Measurements from ENCODE around the gene PGA5.

The PGA5 gene

DNA sequence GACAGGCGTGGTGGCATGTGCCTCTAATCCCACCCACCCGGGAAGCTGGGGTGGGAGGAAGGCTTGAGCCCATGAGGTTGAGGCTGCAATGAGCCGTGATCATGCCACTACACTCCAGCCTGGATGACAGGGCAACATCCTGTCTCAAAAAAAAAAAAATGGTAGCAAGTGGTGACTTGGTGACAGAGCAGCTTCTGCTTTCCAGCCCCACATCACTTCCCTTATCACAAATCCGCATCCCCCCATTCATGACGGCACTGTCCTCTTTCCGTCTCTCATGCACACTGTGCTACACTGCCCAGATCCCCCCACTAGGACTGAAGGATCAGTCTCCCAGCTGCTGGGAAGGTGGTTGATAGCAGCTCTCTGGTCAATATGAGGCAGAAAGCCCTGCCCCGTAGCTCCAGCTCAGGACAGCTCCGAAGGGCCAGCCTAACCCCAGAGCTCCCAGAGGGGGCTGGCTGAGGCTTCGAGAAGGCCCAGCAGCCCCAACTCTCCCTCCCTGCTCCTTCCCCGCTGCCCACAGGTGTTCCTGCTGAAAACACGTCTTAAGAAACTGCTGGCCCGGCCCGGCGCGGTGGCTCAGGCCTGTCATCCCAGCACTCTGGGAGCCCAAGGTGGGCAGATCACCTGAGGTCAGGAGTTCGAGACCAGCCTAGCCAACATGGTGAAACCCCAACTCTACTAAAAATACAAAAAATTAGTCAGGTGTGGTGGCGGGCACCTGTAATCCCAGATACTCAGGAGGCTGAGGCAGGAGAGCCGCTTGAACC lies 15.9 kb downstream of the PGA5 start:
- in situ Hi-C loops (cut with MboI; ENCODE audit: low sequenced_read_pairs, unreplicated experiment), result no loop called here
- TF ChIP-seq, protein P1, sequence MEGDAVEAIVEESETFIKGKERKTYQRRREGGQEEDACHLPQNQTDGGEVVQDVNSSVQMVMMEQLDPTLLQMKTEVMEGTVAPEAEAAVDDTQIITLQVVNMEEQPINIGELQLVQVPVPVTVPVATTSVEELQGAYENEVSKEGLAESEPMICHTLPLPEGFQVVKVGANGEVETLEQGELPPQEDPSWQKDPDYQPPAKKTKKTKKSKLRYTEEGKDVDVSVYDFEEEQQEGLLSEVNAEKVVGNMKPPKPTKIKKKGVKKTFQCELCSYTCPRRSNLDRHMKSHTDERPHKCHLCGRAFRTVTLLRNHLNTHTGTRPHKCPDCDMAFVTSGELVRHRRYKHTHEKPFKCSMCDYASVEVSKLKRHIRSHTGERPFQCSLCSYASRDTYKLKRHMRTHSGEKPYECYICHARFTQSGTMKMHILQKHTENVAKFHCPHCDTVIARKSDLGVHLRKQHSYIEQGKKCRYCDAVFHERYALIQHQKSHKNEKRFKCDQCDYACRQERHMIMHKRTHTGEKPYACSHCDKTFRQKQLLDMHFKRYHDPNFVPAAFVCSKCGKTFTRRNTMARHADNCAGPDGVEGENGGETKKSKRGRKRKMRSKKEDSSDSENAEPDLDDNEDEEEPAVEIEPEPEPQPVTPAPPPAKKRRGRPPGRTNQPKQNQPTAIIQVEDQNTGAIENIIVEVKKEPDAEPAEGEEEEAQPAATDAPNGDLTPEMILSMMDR (IDR thresholded peaks at IDR 0.05; ENCODE audit: borderline replicate concordance, control extremely low read depth, extremely low read depth, insufficient read depth, missing control alignments), result no peak
- no peak for DNase-seq (ENCODE audit: low spot score)

DNA sequence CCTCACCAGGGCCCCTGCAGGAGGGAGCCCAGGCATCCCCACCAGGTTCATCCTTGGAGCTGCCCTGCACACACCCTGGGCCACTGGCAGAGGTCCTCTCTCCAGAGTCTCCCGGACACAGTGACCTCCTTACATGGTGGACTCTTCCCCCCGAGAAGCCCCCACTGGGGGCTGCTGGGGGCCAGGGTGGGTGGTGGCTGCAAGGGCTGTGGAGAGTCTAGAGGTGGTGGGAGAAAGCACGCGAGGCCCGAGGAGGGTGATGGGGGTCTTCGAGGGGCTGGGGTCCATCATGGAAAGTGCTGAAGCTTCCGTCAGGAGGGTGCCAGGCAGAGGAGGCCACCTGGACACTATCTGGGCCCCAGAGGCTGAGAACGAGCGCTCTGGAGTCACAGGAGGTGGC lies 17.6 kb downstream of the PGA5 start:
- DNase-seq (ENCODE audit: low spot score), result no peak
- TF ChIP-seq, protein P1 (IDR thresholded peaks at IDR 0.05; ENCODE audit: borderline replicate concordance, control extremely low read depth, extremely low read depth, insufficient read depth, missing control alignments), result no peak
- in situ Hi-C loops (cut with MboI; ENCODE audit: low sequenced_read_pairs, unreplicated experiment), result no loop called here

DNA sequence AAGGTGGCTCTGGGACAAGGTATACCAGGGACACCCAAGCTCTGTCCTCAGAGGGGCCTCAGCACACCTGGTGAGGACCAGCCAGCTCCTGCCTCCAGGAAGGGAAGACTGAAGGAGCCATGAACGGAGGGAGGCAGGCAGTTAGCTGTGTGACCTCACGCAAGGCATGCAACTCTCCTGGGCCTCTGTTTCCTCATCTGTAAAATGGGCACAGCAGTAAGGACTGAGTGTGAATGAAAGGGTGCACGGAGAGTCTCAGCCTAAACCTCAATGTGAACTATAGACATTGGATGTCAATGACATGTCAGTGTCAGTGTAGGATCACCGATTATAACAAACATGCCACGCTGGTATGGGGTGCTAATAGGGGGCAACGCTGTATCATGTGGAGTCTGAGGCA lies 18.4 kb downstream of the PGA5 start:
- TF ChIP-seq, protein P1 (IDR thresholded peaks at IDR 0.05; ENCODE audit: borderline replicate concordance, control extremely low read depth, extremely low read depth, insufficient read depth, missing control alignments), result no peak
- in situ Hi-C loops (cut with MboI; ENCODE audit: low sequenced_read_pairs, unreplicated experiment), result no loop called here
- no peak for DNase-seq (ENCODE audit: low spot score)

DNA sequence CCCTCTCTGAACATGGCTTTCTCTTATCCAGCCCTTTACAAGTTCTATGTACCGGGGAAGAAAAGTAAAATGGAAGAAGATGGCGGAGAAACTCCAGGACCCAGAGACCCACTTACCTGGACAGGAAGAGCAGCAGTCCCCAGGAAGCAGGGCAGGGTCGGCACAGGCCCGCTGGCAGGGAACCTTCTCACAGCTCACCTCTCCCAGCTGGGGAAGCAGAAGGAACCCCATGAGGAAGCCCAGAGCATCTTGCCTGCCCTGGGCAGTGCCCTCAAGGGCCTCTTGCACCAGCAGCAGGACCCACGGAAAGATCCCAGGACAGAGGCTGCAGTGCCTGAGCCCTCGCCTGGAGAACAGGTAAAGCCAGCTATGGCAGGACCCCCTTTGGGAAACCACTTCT lies 23.4 kb downstream of the PGA5 start:
- no peak for DNase-seq (ENCODE audit: low spot score)
- TF ChIP-seq, protein P1 (IDR thresholded peaks at IDR 0.05; ENCODE audit: borderline replicate concordance, control extremely low read depth, extremely low read depth, insufficient read depth, missing control alignments), result no peak
- in situ Hi-C loops (cut with MboI; ENCODE audit: low sequenced_read_pairs, unreplicated experiment), result no loop called here

DNA sequence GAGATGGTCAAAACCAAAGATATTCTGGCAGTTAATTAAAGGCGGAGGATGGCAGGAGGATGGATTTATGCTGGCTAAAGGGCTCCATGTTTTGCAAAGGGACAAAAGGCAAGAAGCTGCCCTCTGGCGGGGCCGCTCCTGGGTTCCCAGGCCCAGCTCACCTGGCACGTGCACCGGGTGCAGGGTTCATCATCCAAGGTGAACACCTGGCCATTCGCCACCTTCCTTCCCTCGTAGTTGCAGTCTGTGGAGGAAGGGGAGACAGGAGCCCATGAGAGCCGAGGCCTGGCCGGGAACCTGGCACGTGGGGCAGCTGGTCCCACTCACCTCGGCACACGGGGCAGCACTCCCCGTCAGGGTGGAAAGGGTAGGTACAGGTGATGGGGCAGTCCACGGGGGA lies 23.8 kb downstream of the PGA5 start:
- peak; percentile 20 for DNase-seq (ENCODE audit: low spot score)
- TF ChIP-seq, protein P1 (IDR thresholded peaks at IDR 0.05; ENCODE audit: borderline replicate concordance, control extremely low read depth, extremely low read depth, insufficient read depth, missing control alignments), result no peak
- in situ Hi-C loops (cut with MboI; ENCODE audit: low sequenced_read_pairs, unreplicated experiment), result no loop called here

DNA sequence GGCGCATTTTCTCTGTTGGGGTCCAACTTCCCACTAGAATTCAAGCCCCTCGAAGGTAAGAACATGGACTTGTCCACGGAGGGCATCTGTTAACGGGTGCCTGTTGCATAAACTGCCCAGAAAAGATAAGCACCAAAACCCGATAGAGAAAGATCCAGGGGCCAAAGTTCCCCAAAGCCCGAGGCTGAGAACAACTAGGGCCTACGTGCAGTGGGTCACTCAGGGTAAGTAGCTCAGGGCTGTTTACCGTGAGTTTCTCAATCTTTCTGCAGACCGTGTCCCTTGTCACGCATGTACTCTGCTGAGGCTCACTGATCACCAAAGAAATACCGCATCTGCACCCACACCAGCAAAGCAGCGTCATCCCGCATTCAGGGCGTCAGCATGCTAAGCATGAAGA lies 24.4 kb downstream of the PGA5 start:
- TF ChIP-seq, protein P1 (IDR thresholded peaks at IDR 0.05; ENCODE audit: borderline replicate concordance, control extremely low read depth, extremely low read depth, insufficient read depth, missing control alignments), result no peak
- DNase-seq (ENCODE audit: low spot score), result no peak
- in situ Hi-C loops (cut with MboI; ENCODE audit: low sequenced_read_pairs, unreplicated experiment), result no loop called here

Measured in GM13976 (cell line).